B cell (primary cell): ENCODE data around the gene ITGB1BP1. TPM values are rescaled to one million over a fixed set of nuclear protein-coding genes. Genes with fewer than 3 reads are reported as not detected.

ENCODE experiments used
- ATAC-seq: fragments of 200-7000 bp; cut with Tn5 transposase; one replicate; pipeline ENCODE4 v1.10.0; 2021; ENCODE audit warnings: low read depth, mild to moderate bottlenecking, moderate number of reproducible peaks, moderate library complexity
- CTCF ChIA-PET: fragments of 350-600 bp; sonication (Branson Sonifier 250); formaldehyde crosslinking; loops from one replicate; lab custom pipeline; 2021; ENCODE audit warnings: antibody characterized with exemption, inconsistent platforms; lab: Charles Lee
- POLR2A ChIA-PET: fragments of 350-600 bp; sonication (Branson Sonifier 250); formaldehyde crosslinking; loops from one replicate; lab custom pipeline; 2021; ENCODE audit warnings: antibody characterized with exemption; lab: Charles Lee
- DNase-seq: peaks from one replicate; pipeline ENCODE4 v3.0.0; 2013
- H2AFZ ChIP-seq: 2 replicates; pipeline ENCODE4 v1.6.1; 2012; ENCODE audit warnings: mild to moderate bottlenecking, low read depth, low read length; ENCODE audit not compliant: insufficient read depth, poor library complexity, severe bottlenecking
- H3K27ac ChIP-seq, 2 donors: 1 replicate in 1 of 2; 2 replicates in 1 of 2; pipeline ENCODE4 v1.5.1; 2012 to 2013; ENCODE audit warnings: low read length in 2 of 2, mild to moderate bottlenecking in 2 of 2, moderate library complexity in 1 of 2
- H3K27me3 ChIP-seq, 4 experiments: fragments of 200-600 bp in 1 of 4; sonication (generic) in 1 of 4; replicated peaks in 1 of 4; 1 replicate in 2 of 4; 2 replicates in 2 of 4; pipeline versions ENCODE4 v1.6.1 to v1.7.0; 2013 to 2016; ENCODE audit warnings: low read length in 3 of 4, mild to moderate bottlenecking in 2 of 4, mixed read lengths in 1 of 4, moderate library complexity in 1 of 4; ENCODE audit not compliant: insufficient read depth in 4 of 4, control insufficient read depth in 3 of 4; ENCODE audit errors: control extremely low read depth in 1 of 4
- H3K36me3 ChIP-seq, 2 experiments: replicated peaks in 1 of 2; 1 replicate in 1 of 2; 2 replicates in 1 of 2; pipeline versions ENCODE4 v1.6.1 to v1.7.1; 2013; ENCODE audit warnings: low read length in 1 of 2; ENCODE audit not compliant: insufficient read depth in 2 of 2, control insufficient read depth in 1 of 2; ENCODE audit errors: control extremely low read depth in 1 of 2, extremely low read depth in 1 of 2
- H3K4me1 ChIP-seq, 2 donors: fragments of 200-600 bp in 1 of 2; sonication (generic) in 1 of 2; 1 replicate in 1 of 2; 2 replicates in 1 of 2; pipeline versions ENCODE4 v1.5.1 to v1.6.1; 2013 to 2017; ENCODE audit warnings: low read length in 2 of 2; ENCODE audit not compliant: control insufficient read depth in 2 of 2, insufficient read depth in 2 of 2
- H3K4me2 ChIP-seq: replicated peaks from 2 replicates; pipeline ENCODE3; 2012; ENCODE audit warnings: mild to moderate bottlenecking, low read depth, low read length; ENCODE audit not compliant: poor library complexity, severe bottlenecking
- H3K4me3 ChIP-seq, 5 experiments: fragments of 200-600 bp in 1 of 5; sonication (generic) in 1 of 5; 1 replicate in 3 of 5; 2 replicates in 2 of 5; pipeline versions ENCODE4 v1.5.1 to v1.7.0; 2011 to 2016; ENCODE audit warnings: low read length in 4 of 5, mild to moderate bottlenecking in 4 of 5, low read depth in 2 of 5, control low read depth in 1 of 5, moderate library complexity in 1 of 5; ENCODE audit not compliant: insufficient read depth in 1 of 5; ENCODE audit errors: control extremely low read depth in 1 of 5, extremely low read depth in 1 of 5
- H3K79me2 ChIP-seq: fragments of 200-600 bp; sonication (generic); one replicate; pipeline ENCODE4 v1.6.0; 2016; ENCODE audit warnings: low read length; ENCODE audit not compliant: control insufficient read depth, insufficient read depth
- H3K9ac ChIP-seq: fragments of 200-600 bp; sonication (generic); 2 replicates; pipeline ENCODE4 v1.6.1; 2017; ENCODE audit warnings: mild to moderate bottlenecking, low read length, moderate library complexity
- H3K9me3 ChIP-seq, 3 donors: one replicate each; pipeline versions ENCODE4 v1.6.1 to v1.7.1; 2013; ENCODE audit warnings: low read length in 2 of 3; ENCODE audit not compliant: control insufficient read depth in 2 of 3, insufficient read depth in 1 of 3; ENCODE audit errors: control extremely low read depth in 1 of 3
- H4K20me1 ChIP-seq: 2 replicates; pipeline ENCODE4 v1.6.0; 2012; ENCODE audit warnings: mild to moderate bottlenecking, low read length; ENCODE audit not compliant: insufficient read depth, control insufficient read depth, poor library complexity, severe bottlenecking
- H3K27ac Mint-ChIP-seq: one replicate; pipeline ENCODE4 v1.8.0; 2021; ENCODE audit warnings: mixed read lengths
- H3K27me3 Mint-ChIP-seq: one replicate; pipeline ENCODE4 v1.8.0; 2021; ENCODE audit warnings: mixed read lengths
- H3K4me1 Mint-ChIP-seq: one replicate; pipeline ENCODE4 v1.8.0; 2021; ENCODE audit warnings: mixed read lengths
- H3K4me3 Mint-ChIP-seq: one replicate; pipeline ENCODE4 v1.8.0; 2021; ENCODE audit warnings: mixed read lengths
- H3K9me3 Mint-ChIP-seq: one replicate; pipeline ENCODE4 v1.8.0; 2022; ENCODE audit warnings: mixed read lengths; ENCODE audit not compliant: insufficient read depth
- EZH2 ChIP-seq: IDR thresholded peaks from 2 replicates; pipeline ENCODE4 v1.6.1; 2012; ENCODE audit warnings: borderline replicate concordance, low read depth, mild to moderate bottlenecking, moderate library complexity, low read length; ENCODE audit not compliant: insufficient read depth, poor library complexity, severe bottlenecking
- WGBS: methylation state at CpG from one replicate; pipeline ENCODE4 v1.1.5; 2013; ENCODE audit warnings: missing lambda C conversion rate; ENCODE audit not compliant: insufficient coverage; 5-methylcytosine and 5-hydroxymethylcytosine counted together
- intact Hi-C: fragments of 100-400 bp; cut with micrococcal nuclease; formaldehyde crosslinking; loops from one replicate; pipeline ENCODE4 v1.10.0; 2022
- polyA plus RNA-seq: library from polyadenylated mRNA; depleted of rRNA; stranded (reverse); fragments of >200 nt; gene quantifications from 2 replicates; pipeline ENCODE4 v1.2.3, GENCODE V29; 2012
- total RNA-seq, 2 donors: library from RNA; stranded (reverse); fragments of 120-200 nt in 1 of 2; gene quantifications; 1 replicate in 1 of 2; 2 replicates in 1 of 2; pipeline versions ENCODE4 v1.2.3 to v1.2.4, GENCODE V29; 2013 to 2022
- TF ChIP-seq, protein P1 (sequence below): fragments of 200-600 bp; IDR thresholded peaks from one replicate; pipeline ENCODE4 v1.8.0; 2022; ENCODE audit warnings: antibody characterized with exemption, mild to moderate bottlenecking

The ITGB1BP1 gene
- total and polyA plus RNA-seq, 2 donors (not counting 1 experiment from before 2014, with no cell fraction given) = 25.7 to 47.1 TPM

DNA sequence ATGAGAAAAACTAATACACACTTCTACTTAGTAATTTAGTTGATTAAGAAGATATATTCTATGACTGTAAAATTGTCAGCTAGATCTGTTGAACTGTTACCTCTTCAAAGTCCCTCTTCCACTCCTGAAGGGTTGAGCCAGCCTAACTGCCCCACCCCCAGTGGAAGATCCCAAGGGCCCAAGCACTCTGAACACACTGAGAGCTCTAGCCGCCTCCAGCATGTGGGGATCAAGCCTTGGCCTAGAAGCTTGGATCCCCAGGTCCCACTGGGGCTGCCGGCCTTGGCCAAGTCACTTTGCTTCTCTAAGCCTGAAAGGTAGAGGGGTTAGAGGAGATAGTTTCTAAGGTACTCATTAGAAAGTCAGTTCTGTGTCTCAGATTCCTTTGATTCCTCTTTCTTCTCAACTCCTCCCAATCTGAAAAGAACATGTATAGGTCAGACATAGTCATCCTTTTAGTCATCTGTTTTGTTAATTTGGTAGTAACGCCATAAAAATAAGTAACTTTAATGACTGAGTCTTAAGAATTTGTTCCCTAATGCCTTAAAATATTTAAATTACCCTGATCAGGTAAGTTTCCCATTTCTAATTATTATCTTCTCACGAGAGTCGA lies 5.7 kb upstream of the ITGB1BP1 start:
- Histone ChIP-seq H3K9me3 (no peaks in the 10 kb centered on the region), H3K27ac (no peak overlapping the region), H3K79me2 (peaks cover 12% of the 10 kb centered on the region), H3K4me1 (peaks cover 10 to 13% of the 10 kb centered on the region in 2 donors), H4K20me1 (no peaks in the 10 kb centered on the region), H2AFZ (no peak overlapping the region), H3K4me3 (no peak overlapping the region), H3K36me3 (peaks cover 15 to 40% of the 10 kb centered on the region in 2 experiments), H3K27me3 (no peaks in the 10 kb centered on the region), H3K4me2 (no peak overlapping the region), H3K9ac (no peak overlapping the region)
- H3K9me3 Mint-ChIP-seq = no peaks in the 10 kb centered on the region
- no peak for DNase-seq
- ChIA-PET CTCF (interaction anchor here (0.8 kb wide), 1 partner anchor 53 kb away, joined by 3 read pairs; no protein-coding TSS in a partner anchor), POLR2A (no interaction called here)
- 100% methylated on average over 1 of the region's 5 CpGs for WGBS
- no peaks in the 10 kb centered on the region for H3K27me3 Mint-ChIP-seq
- H3K4me3 Mint-ChIP-seq = no peak overlapping the region
- intact Hi-C loops = no loop called here
- TF ChIP-seq, protein P1, sequence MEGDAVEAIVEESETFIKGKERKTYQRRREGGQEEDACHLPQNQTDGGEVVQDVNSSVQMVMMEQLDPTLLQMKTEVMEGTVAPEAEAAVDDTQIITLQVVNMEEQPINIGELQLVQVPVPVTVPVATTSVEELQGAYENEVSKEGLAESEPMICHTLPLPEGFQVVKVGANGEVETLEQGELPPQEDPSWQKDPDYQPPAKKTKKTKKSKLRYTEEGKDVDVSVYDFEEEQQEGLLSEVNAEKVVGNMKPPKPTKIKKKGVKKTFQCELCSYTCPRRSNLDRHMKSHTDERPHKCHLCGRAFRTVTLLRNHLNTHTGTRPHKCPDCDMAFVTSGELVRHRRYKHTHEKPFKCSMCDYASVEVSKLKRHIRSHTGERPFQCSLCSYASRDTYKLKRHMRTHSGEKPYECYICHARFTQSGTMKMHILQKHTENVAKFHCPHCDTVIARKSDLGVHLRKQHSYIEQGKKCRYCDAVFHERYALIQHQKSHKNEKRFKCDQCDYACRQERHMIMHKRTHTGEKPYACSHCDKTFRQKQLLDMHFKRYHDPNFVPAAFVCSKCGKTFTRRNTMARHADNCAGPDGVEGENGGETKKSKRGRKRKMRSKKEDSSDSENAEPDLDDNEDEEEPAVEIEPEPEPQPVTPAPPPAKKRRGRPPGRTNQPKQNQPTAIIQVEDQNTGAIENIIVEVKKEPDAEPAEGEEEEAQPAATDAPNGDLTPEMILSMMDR = no peak
- no peak for TF ChIP-seq EZH2
- no peak for ATAC-seq
- H3K4me1 Mint-ChIP-seq = no peaks in the 10 kb centered on the region
- H3K27ac Mint-ChIP-seq = no peak overlapping the region
